ENCODE measurements around the gene DAO.
"Not testable (repeated sequence)": the region's sequence is repeated elsewhere in the genome, so short reads cannot be mapped to it uniquely, and the experiment has no call there.

The DAO gene

DNA sequence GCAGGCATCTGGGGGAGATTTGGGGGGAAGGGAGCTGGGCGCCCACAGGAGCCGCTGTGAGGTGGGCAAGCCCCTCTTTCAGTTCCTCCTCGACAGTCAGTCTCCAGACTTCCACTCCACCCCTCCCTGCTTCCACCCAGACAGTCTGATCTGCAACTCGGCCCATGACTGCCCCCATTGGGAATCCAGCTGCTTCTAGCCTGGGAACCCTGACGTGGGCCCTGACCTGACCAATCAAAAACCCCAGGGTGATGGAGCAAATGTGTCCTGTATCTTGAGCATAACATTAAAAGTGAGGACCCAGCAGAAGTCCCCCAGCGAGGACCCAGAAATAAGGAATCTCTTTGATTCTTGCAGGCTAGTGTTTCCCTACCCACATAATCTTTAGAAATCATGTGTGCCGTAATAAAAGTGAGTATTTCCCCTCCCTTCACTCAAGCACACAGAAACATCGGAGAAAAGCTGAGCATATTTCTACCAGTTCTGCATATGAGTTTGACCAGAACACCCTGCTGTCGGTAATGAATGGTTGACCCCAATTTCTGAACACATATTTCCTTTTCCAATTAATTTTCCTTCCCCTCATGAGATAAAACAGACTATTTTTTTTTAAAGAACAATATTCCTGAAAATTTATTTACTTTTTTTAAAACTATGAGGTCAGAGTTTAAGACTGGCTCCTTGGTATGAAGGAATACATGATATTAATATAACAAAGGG is 28.9 kb upstream of the DAO start:
- no peak for DNase-seq

- DNase-seq, result no peak
Observed at GRCh38 chr12:108852674-108853309, 27.1 kb upstream of the DAO start.

- DNase-seq, result no peak
Observed at GRCh38 chr12:108853426-108853825, 26.5 kb upstream of the DAO start.

DNA sequence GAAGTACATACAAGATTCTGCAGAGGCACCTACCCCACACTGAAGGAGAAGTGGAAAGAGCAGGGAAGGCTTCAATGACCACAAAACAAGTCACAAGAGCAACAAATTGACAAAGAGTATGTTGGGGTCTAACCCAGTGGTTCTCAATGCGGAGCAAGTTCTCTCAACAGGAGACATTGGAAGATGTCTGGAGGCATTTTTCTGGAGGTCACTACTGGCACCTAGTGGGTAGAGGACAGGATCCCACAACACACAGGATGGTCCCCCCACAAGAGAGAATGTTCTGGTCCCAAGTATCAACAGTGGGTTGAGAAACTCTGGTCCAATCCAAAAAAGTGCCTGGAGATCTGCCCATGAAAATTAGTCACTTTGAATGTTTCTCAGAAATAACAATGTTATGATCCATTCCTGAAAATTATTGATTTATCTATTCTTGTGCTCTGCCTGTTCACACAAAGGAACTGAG is 25.9 kb upstream of the DAO start:
- DNase-seq, result no peak

GRCh38 chr12:108854451-108855283 is 25.2 kb upstream of the DAO start:
- DNase-seq, result no peak

GRCh38 chr12:108855284-108856169 is 24.4 kb upstream of the DAO start:
- DNase-seq, result no peak

DNA sequence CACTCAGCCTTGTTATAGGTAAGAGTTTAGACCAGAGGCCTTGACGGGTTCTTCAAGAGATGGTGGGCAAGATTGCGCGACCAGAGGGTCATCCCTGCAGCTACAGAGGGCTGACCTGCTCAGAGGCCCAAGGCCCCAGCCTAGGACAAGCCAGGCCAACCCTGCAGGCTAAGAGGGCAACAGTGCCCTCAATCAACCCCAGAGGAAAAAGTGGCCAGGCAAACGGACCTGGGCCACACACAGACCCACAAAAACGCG is 23.8 kb upstream of the DAO start:
- no peak for DNase-seq

DNA sequence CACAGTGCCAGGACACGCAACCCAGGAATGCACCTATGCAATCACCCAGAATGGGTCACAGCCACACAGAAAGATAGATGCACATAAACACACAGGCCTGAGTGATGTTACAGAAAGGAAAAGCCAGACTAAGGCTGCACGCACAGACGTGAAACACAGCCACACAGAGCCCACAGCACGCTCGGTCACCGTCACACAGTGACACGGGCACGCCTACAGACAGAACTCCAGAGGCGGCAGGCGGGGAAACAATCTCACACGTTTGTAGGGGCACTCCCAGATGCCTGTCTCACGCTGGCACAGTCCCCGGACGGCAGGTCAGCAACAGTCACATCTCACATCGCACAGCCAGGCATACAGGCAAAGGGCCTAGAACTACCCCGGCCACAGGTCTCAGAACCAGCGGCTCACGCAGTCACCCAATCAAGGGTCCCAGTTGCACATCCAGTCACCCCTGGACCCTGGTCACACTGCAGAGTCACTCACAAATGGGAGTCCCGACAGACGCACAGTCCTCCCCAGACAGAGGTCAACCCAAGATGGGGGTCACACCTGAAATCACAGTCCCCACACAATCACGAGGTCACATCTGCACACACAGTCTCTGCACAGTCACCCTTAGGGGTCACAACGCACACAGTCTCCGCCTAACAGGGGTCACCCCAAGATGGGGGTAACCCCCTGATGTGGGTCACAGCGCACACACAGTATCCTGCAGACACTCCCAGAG is 23.3 kb upstream of the DAO start:
- no peak for DNase-seq

GRCh38 chr12:108857158-108857407 is 22.8 kb upstream of the DAO start:
- DNase-seq, result no peak

- no peak for DNase-seq
Observed at GRCh38 chr12:108858311-108859074, 21.4 kb upstream of the DAO start.

- DNase-seq, result not testable (repeated sequence)
Observed at GRCh38 chr12:108859141-108859922, 20.6 kb upstream of the DAO start.

DNA sequence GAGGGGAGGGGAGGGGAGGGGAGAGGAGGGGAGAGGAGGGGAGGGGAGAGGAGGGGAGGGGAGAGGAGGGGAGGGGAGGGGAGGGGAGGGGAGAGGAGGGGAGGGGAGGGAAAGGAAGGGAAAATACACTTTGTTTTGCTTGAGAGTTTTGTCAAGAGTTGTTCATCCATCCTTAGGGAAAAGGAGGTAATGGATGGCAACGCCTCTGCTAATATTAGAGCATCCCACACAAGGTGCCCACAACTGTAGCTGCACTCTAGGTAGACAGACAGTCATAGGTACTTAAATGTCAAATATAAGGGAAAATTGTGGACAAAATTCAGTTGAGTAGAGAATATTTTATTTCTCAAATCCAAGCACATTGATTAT is 20.0 kb upstream of the DAO start:
- DNase-seq, result no peak

DNA sequence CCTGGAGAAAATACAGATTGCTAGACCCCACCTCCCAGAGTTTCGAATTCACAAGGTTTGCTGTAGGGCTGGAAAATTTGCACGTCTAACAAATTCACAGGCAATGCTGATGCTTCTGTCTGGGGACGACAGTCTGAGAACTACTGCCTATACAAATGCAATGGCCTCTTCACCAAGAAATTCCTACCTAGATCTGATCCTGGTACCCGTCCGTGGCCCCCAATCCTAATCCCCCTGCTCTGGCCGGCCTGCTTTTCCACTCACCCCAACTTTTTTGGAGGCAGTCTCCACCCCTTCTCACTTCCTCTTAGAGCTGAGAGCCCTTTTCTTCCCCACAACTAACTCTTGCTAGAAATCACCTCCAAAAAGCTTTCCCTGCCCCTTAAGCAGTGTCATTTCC is 19.4 kb upstream of the DAO start:
- DNase-seq, result no peak

- DNase-seq, result peak; percentile 79
Observed at GRCh38 chr12:108861878-108862587, 17.9 kb upstream of the DAO start.

DNA sequence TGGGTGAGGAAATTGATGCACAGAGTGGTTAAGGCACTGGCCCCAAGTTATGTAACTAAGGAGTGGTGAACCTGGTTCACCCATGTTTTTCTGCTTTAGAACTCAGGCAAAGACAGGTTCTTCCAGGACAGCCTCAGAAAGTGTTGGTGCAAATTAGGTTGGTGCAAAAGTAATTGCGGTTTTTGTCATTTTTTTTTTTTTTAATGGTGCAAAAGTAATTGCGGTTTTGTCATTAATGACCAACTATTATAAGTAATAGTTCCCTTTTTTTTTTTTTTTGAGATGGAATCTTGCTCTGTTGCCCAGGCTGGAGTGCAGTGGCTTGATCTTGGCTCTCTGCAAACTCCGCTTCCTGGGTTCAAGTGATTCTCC is 17.3 kb upstream of the DAO start:
- DNase-seq, result no peak

- no peak for DNase-seq
Observed at GRCh38 chr12:108865169-108865568, 14.7 kb upstream of the DAO start.

- DNase-seq, result not testable (repeated sequence)
Observed at GRCh38 chr12:108866083-108866482, 13.8 kb upstream of the DAO start.

GRCh38 chr12:108868781-108869180 is 11.1 kb upstream of the DAO start:
- DNase-seq, result no peak

DNA sequence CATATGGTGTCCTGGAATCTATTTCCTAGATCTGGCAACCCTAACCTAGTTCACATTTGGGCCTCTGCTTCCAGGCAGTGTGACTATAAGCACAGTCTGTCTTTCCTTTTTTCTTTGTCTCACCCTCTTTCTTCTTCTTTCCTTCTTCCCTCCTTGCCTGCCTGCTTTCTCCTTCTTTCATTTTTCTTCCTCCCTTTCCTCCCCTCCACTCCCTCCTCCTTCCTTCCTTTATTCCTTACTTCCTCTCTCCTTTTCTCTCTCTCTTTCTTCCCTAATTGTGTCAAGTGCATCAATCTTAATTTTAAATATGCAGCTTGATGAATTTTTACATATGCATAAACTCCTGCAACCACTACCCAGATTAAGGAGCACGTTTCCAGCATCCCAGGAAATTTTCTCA is 4.6 kb upstream of the DAO start:
- no peak for DNase-seq

DNA sequence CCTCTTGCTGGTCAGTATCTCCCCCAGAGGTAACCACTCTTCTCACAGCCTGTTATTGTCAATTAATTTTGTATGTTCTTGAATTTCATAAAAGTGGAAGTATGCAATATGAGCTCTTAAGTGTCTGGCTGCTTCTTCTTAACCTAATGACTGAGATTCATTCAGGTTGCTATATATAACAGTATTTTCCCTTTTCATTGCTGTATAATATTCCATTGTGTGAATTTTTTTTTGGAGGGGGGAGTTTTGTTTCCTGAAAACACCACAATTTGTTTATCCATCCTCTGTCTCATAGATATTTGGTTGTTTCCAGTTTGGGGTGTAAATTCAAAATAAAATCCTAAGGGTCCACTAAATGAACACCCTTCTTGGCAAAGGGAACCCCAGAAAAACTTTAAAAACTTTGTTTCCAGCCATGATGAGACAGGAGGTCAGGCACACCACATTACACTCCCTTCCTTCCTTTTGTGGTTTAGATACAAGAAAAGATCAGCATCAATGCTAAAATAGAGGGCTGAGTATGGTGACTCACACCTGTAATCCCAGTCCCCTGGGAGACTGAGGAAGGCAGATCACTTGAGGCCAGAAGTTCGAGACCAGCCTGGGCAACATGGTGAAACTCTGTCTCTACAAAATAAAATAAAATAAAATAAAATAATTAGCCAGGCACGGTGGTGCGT is 4.1 kb upstream of the DAO start:
- DNase-seq, result no peak
